SK-N-SH treated with all-trans-retinoic acid at 6 μM for 48 hours (cell line): ENCODE data around the gene CCR3.

Source experiments
- CSDC2 ChIP-seq: fragments of 250-450 bp; sonication (Bioruptor Pico); IDR thresholded peaks from 2 replicates; pipeline ENCODE4 v1.5.0; 2020; ENCODE audit warnings: mild to moderate bottlenecking, moderate library complexity
- GLIS3 ChIP-seq: fragments of 250-450 bp; sonication (Bioruptor Pico); IDR thresholded peaks from 2 replicates; pipeline ENCODE4 v1.5.0; 2020; ENCODE audit warnings: mild to moderate bottlenecking, moderate library complexity
- OSR1 ChIP-seq: fragments of 250-450 bp; sonication (Bioruptor Pico); IDR thresholded peaks from 2 replicates; pipeline ENCODE4 v1.8.0; 2022; ENCODE audit warnings: moderate library complexity, mild to moderate bottlenecking, inconsistent platforms
- SNAI2 ChIP-seq: fragments of 250-450 bp; sonication (Bioruptor Pico); IDR thresholded peaks from 2 replicates; pipeline ENCODE4 v1.5.0; 2020; ENCODE audit warnings: mild to moderate bottlenecking, moderate library complexity
- TCF4 ChIP-seq: fragments of 250-450 bp; sonication (Bioruptor Pico); IDR thresholded peaks from 2 replicates; pipeline ENCODE4 v1.8.0; 2021; ENCODE audit warnings: mild to moderate bottlenecking, moderate library complexity, borderline replicate concordance
- ZC3H10 ChIP-seq: fragments of 250-450 bp; sonication (Bioruptor Pico); IDR thresholded peaks from 2 replicates; pipeline ENCODE4 v1.5.1; 2021; ENCODE audit warnings: mild to moderate bottlenecking, moderate library complexity
- ZFP3 ChIP-seq: fragments of 250-450 bp; sonication (Bioruptor Pico); IDR thresholded peaks from 2 replicates; pipeline ENCODE4 v1.5.0; 2020; ENCODE audit warnings: mild to moderate bottlenecking, moderate library complexity
- ZFP30 ChIP-seq: fragments of 450-650 bp; formaldehyde crosslinking; IDR thresholded peaks from 2 replicates; pipeline ENCODE4 v1.5.0; 2022; ENCODE audit warnings: mild to moderate bottlenecking, moderate library complexity
- TF ChIP-seq, protein P1 (sequence below): fragments of 250-450 bp; sonication (Bioruptor Pico); IDR thresholded peaks from 2 replicates; pipeline ENCODE4 v1.8.0; 2020; ENCODE audit warnings: mild to moderate bottlenecking, moderate library complexity, borderline replicate concordance
- TF ChIP-seq, protein P2 (sequence below): fragments of 250-450 bp; sonication (Bioruptor Pico); IDR thresholded peaks from 2 replicates; pipeline ENCODE4 v1.8.0; 2021; ENCODE audit warnings: low read depth, mild to moderate bottlenecking, moderate library complexity, borderline replicate concordance
- TF ChIP-seq, protein P3 (sequence below): fragments of 250-450 bp; sonication (Bioruptor Pico); IDR thresholded peaks from 2 replicates; pipeline ENCODE4 v1.5.1; 2020; ENCODE audit warnings: low read depth, mild to moderate bottlenecking, moderate library complexity
- TF ChIP-seq, protein P4 (sequence below): fragments of 250-450 bp; sonication (Bioruptor Pico); IDR thresholded peaks from 2 replicates; pipeline ENCODE4 v1.5.1; 2021; ENCODE audit warnings: mild to moderate bottlenecking, moderate library complexity

DNA sequence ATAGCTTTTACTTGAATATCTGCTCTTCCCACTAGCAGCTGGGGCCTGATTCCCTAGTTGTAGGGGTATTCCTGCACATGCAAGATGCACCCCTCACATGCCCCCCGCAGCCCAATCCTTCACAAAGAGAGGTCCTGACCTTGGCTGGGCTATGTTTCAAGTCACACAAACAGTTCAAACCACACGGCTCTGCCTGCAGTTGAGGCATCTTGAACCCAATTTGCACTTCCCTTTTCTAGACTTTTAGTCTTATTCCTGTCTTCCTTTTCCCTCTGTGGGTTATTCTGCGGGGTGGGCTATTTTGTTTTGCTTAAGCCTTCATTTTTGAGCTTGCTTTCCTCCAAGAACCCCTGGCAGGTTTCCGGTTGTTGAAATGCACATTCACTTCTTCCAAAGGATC is 20.9 kb upstream of the CCR3 start:
- TF ChIP-seq, protein P1, sequence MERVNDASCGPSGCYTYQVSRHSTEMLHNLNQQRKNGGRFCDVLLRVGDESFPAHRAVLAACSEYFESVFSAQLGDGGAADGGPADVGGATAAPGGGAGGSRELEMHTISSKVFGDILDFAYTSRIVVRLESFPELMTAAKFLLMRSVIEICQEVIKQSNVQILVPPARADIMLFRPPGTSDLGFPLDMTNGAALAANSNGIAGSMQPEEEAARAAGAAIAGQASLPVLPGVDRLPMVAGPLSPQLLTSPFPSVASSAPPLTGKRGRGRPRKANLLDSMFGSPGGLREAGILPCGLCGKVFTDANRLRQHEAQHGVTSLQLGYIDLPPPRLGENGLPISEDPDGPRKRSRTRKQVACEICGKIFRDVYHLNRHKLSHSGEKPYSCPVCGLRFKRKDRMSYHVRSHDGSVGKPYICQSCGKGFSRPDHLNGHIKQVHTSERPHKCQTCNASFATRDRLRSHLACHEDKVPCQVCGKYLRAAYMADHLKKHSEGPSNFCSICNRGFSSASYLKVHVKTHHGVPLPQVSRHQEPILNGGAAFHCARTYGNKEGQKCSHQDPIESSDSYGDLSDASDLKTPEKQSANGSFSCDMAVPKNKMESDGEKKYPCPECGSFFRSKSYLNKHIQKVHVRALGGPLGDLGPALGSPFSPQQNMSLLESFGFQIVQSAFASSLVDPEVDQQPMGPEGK, result no peak
- no peak for TF ChIP-seq CSDC2
- TF ChIP-seq, protein P2, sequence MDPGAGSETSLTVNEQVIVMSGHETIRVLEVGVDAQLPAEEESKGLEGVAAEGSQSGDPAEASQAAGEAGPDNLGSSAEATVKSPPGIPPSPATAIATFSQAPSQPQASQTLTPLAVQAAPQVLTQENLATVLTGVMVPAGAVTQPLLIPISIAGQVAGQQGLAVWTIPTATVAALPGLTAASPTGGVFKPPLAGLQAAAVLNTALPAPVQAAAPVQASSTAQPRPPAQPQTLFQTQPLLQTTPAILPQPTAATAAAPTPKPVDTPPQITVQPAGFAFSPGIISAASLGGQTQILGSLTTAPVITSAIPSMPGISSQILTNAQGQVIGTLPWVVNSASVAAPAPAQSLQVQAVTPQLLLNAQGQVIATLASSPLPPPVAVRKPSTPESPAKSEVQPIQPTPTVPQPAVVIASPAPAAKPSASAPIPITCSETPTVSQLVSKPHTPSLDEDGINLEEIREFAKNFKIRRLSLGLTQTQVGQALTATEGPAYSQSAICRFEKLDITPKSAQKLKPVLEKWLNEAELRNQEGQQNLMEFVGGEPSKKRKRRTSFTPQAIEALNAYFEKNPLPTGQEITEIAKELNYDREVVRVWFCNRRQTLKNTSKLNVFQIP (CRISPR knock-in tag), result no peak
- TF ChIP-seq TCF4 (CRISPR knock-in tag), result no peak
- TF ChIP-seq ZFP30 (CRISPR knock-in tag), result no peak
- TF ChIP-seq, protein P3, sequence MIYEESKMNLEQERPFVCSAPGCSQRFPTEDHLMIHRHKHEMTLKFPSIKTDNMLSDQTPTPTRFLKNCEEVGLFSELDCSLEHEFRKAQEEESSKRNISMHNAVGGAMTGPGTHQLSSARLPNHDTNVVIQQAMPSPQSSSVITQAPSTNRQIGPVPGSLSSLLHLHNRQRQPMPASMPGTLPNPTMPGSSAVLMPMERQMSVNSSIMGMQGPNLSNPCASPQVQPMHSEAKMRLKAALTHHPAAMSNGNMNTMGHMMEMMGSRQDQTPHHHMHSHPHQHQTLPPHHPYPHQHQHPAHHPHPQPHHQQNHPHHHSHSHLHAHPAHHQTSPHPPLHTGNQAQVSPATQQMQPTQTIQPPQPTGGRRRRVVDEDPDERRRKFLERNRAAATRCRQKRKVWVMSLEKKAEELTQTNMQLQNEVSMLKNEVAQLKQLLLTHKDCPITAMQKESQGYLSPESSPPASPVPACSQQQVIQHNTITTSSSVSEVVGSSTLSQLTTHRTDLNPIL (CRISPR knock-in tag), result no peak
- no peak for TF ChIP-seq OSR1 (CRISPR knock-in tag)
- no peak for TF ChIP-seq SNAI2
- no peak for TF ChIP-seq ZFP3 (CRISPR knock-in tag)
- TF ChIP-seq ZC3H10 (CRISPR knock-in tag), result no peak
- TF ChIP-seq, protein P4, sequence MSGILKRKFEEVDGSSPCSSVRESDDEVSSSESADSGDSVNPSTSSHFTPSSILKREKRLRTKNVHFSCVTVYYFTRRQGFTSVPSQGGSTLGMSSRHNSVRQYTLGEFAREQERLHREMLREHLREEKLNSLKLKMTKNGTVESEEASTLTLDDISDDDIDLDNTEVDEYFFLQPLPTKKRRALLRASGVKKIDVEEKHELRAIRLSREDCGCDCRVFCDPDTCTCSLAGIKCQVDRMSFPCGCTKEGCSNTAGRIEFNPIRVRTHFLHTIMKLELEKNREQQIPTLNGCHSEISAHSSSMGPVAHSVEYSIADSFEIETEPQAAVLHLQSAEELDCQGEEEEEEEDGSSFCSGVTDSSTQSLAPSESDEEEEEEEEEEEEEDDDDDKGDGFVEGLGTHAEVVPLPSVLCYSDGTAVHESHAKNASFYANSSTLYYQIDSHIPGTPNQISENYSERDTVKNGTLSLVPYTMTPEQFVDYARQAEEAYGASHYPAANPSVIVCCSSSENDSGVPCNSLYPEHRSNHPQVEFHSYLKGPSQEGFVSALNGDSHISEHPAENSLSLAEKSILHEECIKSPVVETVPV (CRISPR knock-in tag), result no peak
- TF ChIP-seq GLIS3 (CRISPR knock-in tag), result no peak
